LoVo (cell line): ENCODE results near the gene NUDT22.

Experiments used
- DNase-seq: peaks from one replicate; pipeline ENCODE4 v3.0.0-alpha.2; 2016; ENCODE audit warnings: low spot score

The NUDT22 gene

DNA sequence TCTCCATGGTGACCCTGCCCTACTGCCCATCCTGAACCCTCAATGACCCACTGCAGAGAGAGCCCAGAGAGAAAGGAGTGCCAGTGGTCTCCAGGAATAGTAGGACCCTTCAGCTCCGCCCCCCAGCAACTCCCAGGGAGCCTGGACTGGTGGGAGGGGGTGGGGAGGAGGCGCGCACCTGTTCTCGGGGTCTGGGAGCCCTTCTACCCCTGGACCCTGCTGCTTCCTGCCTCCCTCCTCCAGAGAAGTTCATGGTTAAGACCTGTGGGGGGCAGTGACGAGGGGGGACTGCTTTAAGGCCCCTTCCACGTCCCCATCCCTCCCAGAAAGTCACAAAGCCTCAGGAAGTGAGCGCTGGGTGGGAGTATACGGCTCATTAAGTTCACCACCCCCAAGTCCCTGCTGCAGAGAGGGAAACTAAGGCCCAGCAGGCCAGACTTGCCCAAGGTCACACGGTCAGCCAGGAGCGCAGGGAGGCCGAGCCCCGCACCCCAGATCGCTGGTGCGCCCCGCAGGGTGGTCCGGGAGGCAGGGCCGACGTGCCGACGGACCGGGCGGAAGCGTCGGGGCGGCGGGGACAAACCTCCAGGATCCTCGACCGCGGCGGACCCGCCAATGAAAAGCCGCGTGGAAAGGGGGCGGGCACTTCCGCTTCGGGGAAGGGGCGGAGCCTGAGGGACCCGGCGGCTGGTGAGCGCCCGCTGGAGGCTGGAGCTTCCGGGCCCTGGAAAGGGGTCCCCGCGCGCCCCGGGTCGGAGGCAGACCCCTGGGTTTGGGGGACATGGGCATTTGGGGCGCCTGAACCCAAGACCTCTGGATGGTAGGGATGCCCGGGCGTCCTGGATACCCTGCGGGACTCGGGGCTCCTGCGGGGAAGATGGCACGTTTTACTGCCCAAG, at the start of gene NUDT22, which contains the start of gene TRPT1:
NUDT22 (plus strand) TSS at position 667 of the 899 bp plus-strand sequence. CDS start 379 bp downstream, outside the sequence.
TRPT1 (minus strand) TSS at position 579 of the 899 bp plus-strand sequence; CDS start at position 253, 326 bp downstream.
- peak; percentile 88 for DNase-seq

- no peak for DNase-seq
These were observed 49.3 kb upstream of the NUDT22 start for GRCh38 chr11:64176751-64177150.

- DNase-seq: no peak
These were observed 47.9 kb upstream of the NUDT22 start for GRCh38 chr11:64178203-64178602.

- no peak for DNase-seq
These were observed 47.0 kb upstream of the NUDT22 start for GRCh38 chr11:64178951-64179639.

GRCh38 chr11:64180891-64181290, 45.2 kb upstream of the NUDT22 start:
- no peak for DNase-seq

GRCh38 chr11:64181506-64182411, 44.3 kb upstream of the NUDT22 start:
- DNase-seq: peak; percentile 68

DNA sequence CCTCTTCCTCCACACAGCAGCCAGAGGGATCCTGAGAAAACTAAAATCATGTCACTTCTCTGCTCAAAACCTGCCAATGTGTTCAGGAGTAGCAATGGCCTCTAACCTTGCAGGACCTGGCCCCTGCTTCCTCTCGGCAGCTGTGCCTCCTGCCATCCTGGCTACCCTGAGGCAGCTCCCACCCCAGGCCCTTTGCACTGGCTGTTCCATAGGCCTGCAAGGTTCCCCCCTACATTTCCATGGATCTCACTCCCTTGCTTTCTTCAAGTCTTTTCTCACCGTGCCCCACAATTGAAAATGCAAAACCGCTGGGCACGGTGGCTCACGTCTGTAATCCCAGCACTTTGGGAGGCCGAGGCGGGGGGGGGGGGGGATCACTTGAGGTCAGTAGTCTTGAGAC, 42.2 kb upstream of the NUDT22 start:
- DNase-seq: no peak

GRCh38 chr11:64185175-64185692, 40.8 kb upstream of the NUDT22 start:
- no peak for DNase-seq

- DNase-seq: peak; percentile 99
These were observed 40.2 kb upstream of the NUDT22 start, which contains the start of gene STIP1 for GRCh38 chr11:64185693-64186491. Gene STIP1 (plus strand): TSS chr11:64186171. CDS start chr11:64186262, 91 bp downstream.

GRCh38 chr11:64186492-64187165, 39.4 kb upstream of the NUDT22 start:
- DNase-seq: no peak

DNA sequence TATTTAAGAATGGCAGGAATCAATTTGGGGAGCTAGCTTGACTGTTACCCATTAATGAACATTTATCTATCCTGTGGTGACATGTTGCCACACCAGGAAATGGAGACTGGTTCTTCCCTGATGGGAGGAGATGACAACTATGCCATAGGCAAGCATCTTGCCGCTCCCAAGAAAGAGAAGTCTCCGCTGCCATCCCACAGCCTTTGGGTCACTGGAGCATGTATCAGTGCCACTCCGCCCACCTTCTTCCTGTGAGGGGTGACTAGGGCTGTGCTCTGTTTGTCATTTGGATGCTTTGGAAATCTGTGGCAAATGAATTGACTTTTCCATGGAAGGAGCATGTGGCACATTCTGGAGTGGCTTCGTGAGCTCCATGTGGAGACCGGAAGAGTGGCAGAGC, 33.6 kb upstream of the NUDT22 start:
- DNase-seq: no peak

DNA sequence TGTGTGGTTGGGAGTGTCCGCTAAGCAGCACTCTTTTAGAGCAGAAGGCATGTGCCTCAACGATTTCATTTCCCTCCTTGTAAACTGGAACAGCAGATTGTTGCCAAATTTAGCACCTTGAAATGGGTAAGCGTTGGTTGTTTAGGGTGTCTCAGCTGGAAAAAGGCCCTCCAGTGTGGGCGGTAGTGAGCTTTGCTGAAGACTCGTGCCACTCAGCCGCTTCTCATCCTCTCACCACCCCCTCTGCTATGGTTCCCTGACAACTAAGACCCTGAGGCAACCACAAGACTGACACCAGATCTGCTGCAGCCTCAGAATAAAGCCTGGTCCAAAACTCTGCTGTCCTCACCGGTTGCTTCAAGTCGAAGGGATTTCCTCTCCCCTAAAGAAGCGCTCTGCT, 29.4 kb upstream of the NUDT22 start:
- no peak for DNase-seq

DNA sequence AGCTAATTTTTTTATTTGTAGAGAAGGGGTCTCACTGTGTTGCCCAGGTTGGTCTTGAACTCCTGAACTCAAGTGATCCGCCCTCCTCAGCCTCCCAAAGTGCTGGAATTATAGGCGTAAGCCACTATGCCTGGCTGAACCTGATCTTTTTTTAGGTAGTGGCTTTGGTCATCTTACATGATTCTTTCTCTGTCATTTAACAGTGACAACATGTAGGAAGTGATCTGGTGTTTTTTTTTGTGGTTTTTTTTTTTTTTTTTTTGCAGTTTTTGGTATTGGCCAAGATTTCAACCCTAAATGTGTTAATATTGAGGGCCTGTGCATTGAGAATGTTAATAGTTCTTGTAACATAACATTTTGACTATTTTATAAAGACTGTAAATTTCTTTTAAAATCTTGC, 27.6 kb upstream of the NUDT22 start:
- no peak for DNase-seq

GRCh38 chr11:64201543-64201942, 24.5 kb upstream of the NUDT22 start:
- DNase-seq: no peak

DNA sequence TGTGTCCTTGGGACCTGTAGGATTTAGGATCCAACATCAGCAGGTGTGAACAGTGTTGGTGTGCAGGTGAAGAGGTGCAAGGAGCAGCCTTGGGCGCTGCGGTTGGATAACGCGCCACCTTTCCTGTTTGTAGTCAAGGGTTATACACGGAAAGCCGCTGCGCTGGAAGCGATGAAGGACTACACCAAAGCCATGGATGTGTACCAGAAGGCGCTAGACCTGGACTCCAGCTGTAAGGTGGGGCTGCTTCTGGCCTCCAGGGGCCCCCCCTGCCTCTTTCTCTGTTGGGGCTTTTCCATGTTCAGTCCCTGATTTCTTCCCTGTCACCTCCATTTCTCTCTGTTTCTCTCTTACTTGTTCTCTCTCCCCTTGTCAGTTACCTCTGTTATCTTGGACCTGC, 23.1 kb upstream of the NUDT22 start:
- no peak for DNase-seq

- DNase-seq: no peak
These were observed 22.5 kb upstream of the NUDT22 start for GRCh38 chr11:64203421-64204079.

GRCh38 chr11:64204080-64204440, 22.0 kb upstream of the NUDT22 start:
- no peak for DNase-seq

GRCh38 chr11:64204464-64204989, 21.5 kb upstream of the NUDT22 start:
- DNase-seq: peak; percentile 67

DNA sequence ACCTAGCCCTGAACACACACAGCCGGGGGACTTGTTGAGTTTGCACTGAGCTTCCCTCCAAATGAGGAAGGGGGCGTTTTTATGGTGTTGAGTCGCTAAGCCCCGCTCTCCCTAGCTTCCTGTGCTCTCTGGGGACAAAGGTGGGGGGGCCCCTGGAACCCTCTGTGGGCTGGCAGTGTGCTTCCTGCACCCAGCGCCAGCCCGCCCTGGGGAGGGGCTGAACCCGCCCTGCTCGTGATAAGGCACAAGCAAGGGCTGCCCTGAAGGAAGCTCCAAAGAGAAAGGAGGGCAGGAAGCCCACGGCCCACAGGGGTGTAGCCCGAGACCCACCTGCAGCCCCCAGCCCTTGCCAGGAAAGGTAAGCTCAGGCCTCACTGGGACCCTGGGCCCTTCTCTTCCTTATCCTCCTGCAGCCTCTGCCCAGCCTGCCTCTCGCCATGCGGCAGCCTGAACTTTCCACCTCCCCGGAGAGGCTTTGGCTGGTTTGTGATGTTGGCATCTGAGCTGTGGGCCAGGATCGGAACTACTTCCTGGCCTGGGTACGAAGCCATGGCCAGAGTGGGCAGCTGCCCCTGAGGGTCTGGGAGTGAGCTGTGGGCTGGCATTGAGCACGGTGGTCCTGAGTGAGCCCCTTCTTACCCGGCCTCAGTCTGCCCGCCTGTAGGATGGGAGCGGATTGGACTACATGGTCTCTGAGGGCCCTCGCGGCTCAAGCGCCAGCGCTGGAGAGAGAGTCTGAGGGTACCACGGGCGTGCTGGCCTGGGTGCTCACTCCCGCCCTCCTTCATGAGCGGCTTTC, 19.4 kb upstream of the NUDT22 start, which contains the start of gene FERMT3:
FERMT3 (plus strand) TSS at position 265 of the 799 bp plus-strand sequence. CDS start 644 bp downstream, outside the sequence.
- DNase-seq: no peak
